22Rv1 (cell line): Measurements from ENCODE around the gene PACSIN1.

Experiments
- H3K27ac ChIP-seq: fragments of 450-650 bp; 2 replicates; pipeline ENCODE4 v1.5.1; 2017
- CTCF ChIP-seq: fragments of 450-650 bp; IDR thresholded peaks from 2 replicates; pipeline ENCODE4 v1.5.1; 2017; ENCODE audit warnings: mild to moderate bottlenecking
- ZFX ChIP-seq: fragments of 450-650 bp; IDR thresholded peaks from 2 replicates; pipeline ENCODE4 v1.6.1; 2017; ENCODE audit warnings: antibody characterized with exemption, borderline replicate concordance

PACSIN1 gene

GRCh38 chr6:34519971-34520644, 54.2 kb downstream of the PACSIN1 start:
- no peak overlapping the region for H3K27ac ChIP-seq
- no peak for TF ChIP-seq CTCF
- TF ChIP-seq ZFX = no peak

- TF ChIP-seq CTCF (no peak), ZFX (no peak)
- no peak overlapping the region for H3K27ac ChIP-seq
These were observed 55.0 kb downstream of the PACSIN1 start for GRCh38 chr6:34520645-34521462.

GRCh38 chr6:34521463-34522285, 55.8 kb downstream of the PACSIN1 start:
- TF ChIP-seq ZFX (no peak), CTCF (no peak)
- no peak overlapping the region for H3K27ac ChIP-seq

- TF ChIP-seq CTCF (no peak), ZFX (no peak)
These were observed 56.9 kb downstream of the PACSIN1 start for GRCh38 chr6:34522761-34523160.

GRCh38 chr6:34523441-34524206, 57.7 kb downstream of the PACSIN1 start:
- TF ChIP-seq ZFX (no peak), CTCF (no peak)
- H3K27ac ChIP-seq = no peak overlapping the region

More at GRCh38 chr6:34522761-34523160, 56.9 kb downstream of the PACSIN1 start:
- no peak overlapping the region for H3K27ac ChIP-seq

GRCh38 chr6:34524499-34524898, 58.6 kb downstream of the PACSIN1 start:
- TF ChIP-seq CTCF = no peak
- no peak overlapping the region for H3K27ac ChIP-seq
